H9 (cell line): Measurements from ENCODE around the gene AK9. TPM values are rescaled to one million over a fixed set of nuclear protein-coding genes. Genes with fewer than 3 reads are reported as not detected.
A peak's percentile ranks its signal among the peaks of the same experiment; 100 is the strongest.

Experiments
- DNase-seq: peaks from one replicate; pipeline ENCODE4 v3.0.0-alpha.2; 2017
- H2AFZ ChIP-seq: one replicate; pipeline ENCODE4 v1.6.1; 2013; ENCODE audit warnings: mild to moderate bottlenecking, low read length, control low read depth, moderate library complexity
- H2AK5ac ChIP-seq: 2 replicates; pipeline ENCODE4 v1.6.1; 2013; ENCODE audit warnings: low read length, control low read depth, mixed read lengths; ENCODE audit not compliant: insufficient read length
- H2BK120ac ChIP-seq: one replicate; pipeline ENCODE4 v1.6.1; 2013; ENCODE audit warnings: low read depth, mild to moderate bottlenecking, low read length, control low read depth, inconsistent platforms; ENCODE audit not compliant: poor library complexity, severe bottlenecking
- H2BK12ac ChIP-seq: 2 replicates; pipeline ENCODE4 v1.6.1; 2013; ENCODE audit warnings: low read length, control low read depth, mixed read lengths, low read depth; ENCODE audit not compliant: insufficient read length
- H2BK15ac ChIP-seq: 2 replicates; pipeline ENCODE4 v1.6.1; 2013; ENCODE audit warnings: low read depth, low read length, control low read depth
- H2BK20ac ChIP-seq: one replicate; pipeline ENCODE4 v1.6.1; 2013; ENCODE audit warnings: low read depth, mild to moderate bottlenecking, low read length, control low read depth, inconsistent platforms; ENCODE audit not compliant: poor library complexity, severe bottlenecking
- H2BK5ac ChIP-seq: 2 replicates; pipeline ENCODE4 v1.6.1; 2013; ENCODE audit warnings: low read length, control low read depth, mixed read lengths; ENCODE audit not compliant: insufficient read length
- H3K14ac ChIP-seq: 2 replicates; pipeline ENCODE4 v1.6.1; 2013; ENCODE audit warnings: low read length, control low read depth; ENCODE audit not compliant: insufficient read depth
- H3K18ac ChIP-seq: 2 replicates; pipeline ENCODE4 v1.6.1; 2013; ENCODE audit warnings: low read depth, mild to moderate bottlenecking, mixed read lengths, low read length, control low read depth; ENCODE audit not compliant: insufficient read length
- H3K23ac ChIP-seq: 2 replicates; pipeline ENCODE4 v1.6.1; 2013; ENCODE audit warnings: low read length, control low read depth, mixed read lengths, low read depth; ENCODE audit not compliant: insufficient read length
- H3K23me2 ChIP-seq: 2 replicates; pipeline ENCODE4 v1.6.1; 2013; ENCODE audit warnings: low read depth, mild to moderate bottlenecking, mixed read lengths, low read length, control low read depth; ENCODE audit not compliant: insufficient read length, poor library complexity, severe bottlenecking
- H3K27ac ChIP-seq: 2 replicates; pipeline ENCODE4 v1.5.1; 2013; ENCODE audit warnings: low read length, control low read depth, mixed read lengths, low read depth; ENCODE audit not compliant: insufficient read length
- H3K27me3 ChIP-seq: 2 replicates; pipeline ENCODE4 v1.6.1; 2013; ENCODE audit warnings: low read length, control low read depth, inconsistent platforms; ENCODE audit not compliant: insufficient read depth
- H3K4ac ChIP-seq: 2 replicates; pipeline ENCODE4 v1.6.1; 2013; ENCODE audit warnings: low read depth, mild to moderate bottlenecking, control low read depth, inconsistent platforms, low read length, moderate library complexity
- H3K4me1 ChIP-seq: 2 replicates; pipeline ENCODE4 v1.6.1; 2013; ENCODE audit warnings: low read length, control low read depth, inconsistent platforms; ENCODE audit not compliant: insufficient read depth
- H3K4me2 ChIP-seq: 2 replicates; pipeline ENCODE4 v1.6.1; 2013; ENCODE audit warnings: low read length, control low read depth, mixed read lengths; ENCODE audit not compliant: insufficient read length, insufficient read depth
- H3K56ac ChIP-seq: 2 replicates; pipeline ENCODE4 v1.6.1; 2013; ENCODE audit warnings: low read depth, mild to moderate bottlenecking, mixed read lengths, low read length, control low read depth; ENCODE audit not compliant: insufficient read length
- H3K79me1 ChIP-seq: 2 replicates; pipeline ENCODE4 v1.6.1; 2013; ENCODE audit warnings: low read depth, mild to moderate bottlenecking, moderate library complexity, low read length, control low read depth, inconsistent platforms; ENCODE audit not compliant: insufficient read depth, poor library complexity, severe bottlenecking
- H3K79me2 ChIP-seq: 2 replicates; pipeline ENCODE4 v1.6.1; 2013; ENCODE audit warnings: low read length, control low read depth, inconsistent platforms; ENCODE audit not compliant: insufficient read depth
- H3K9ac ChIP-seq: 2 replicates; pipeline ENCODE4 v1.6.1; 2013; ENCODE audit warnings: low read length, control low read depth, mixed read lengths; ENCODE audit not compliant: insufficient read length; ENCODE audit errors: extremely low read depth
- H3K9me3 ChIP-seq: one replicate; pipeline ENCODE4 v1.6.1; 2013; ENCODE audit warnings: low read depth, low read length, inconsistent platforms; ENCODE audit not compliant: control insufficient read depth
- H3T11ph ChIP-seq: one replicate; pipeline ENCODE4 v1.6.1; 2013; ENCODE audit warnings: mild to moderate bottlenecking, low read length, control low read depth, inconsistent platforms
- H4K20me1 ChIP-seq: one replicate; pipeline ENCODE4 v1.6.1; 2013; ENCODE audit not compliant: control insufficient read depth, insufficient read length, insufficient read depth
- H4K5ac ChIP-seq: 2 replicates; pipeline ENCODE4 v1.6.1; 2013; ENCODE audit warnings: low read depth, mild to moderate bottlenecking, mixed read lengths, low read length, control low read depth; ENCODE audit not compliant: insufficient read length
- H4K8ac ChIP-seq: replicated peaks from 2 replicates; pipeline ENCODE4 v1.6.1; 2013; ENCODE audit warnings: low read length, control low read depth, mixed read lengths, low read depth; ENCODE audit not compliant: insufficient read length
- H4K91ac ChIP-seq: 2 replicates; pipeline ENCODE4 v1.6.1; 2013; ENCODE audit warnings: low read depth, mild to moderate bottlenecking, moderate library complexity, mixed read lengths, low read length, control low read depth; ENCODE audit not compliant: insufficient read length
- H3K27ac Mint-ChIP-seq, 3 experiments: 2 replicates in 2 of 3; 3 replicates in 1 of 3; pipeline ENCODE4 v1.8.0; 2020 to 2021; ENCODE audit warnings: mixed read lengths in 3 of 3, mild to moderate bottlenecking in 1 of 3, moderate library complexity in 1 of 3
- H3K27me3 Mint-ChIP-seq: 2 replicates; pipeline ENCODE4 v1.8.0; 2021; ENCODE audit warnings: low read depth, mild to moderate bottlenecking, moderate library complexity, mixed read lengths
- H3K36me3 Mint-ChIP-seq, 3 experiments: 2 replicates in 2 of 3; 3 replicates in 1 of 3; pipeline ENCODE4 v1.8.0; 2020 to 2021; ENCODE audit warnings: low read depth in 3 of 3, mixed read lengths in 3 of 3; ENCODE audit not compliant: insufficient read depth in 1 of 3
- H3K4me1 Mint-ChIP-seq, 2 experiments: 2 replicates each; pipeline ENCODE4 v1.8.0; 2020; ENCODE audit warnings: mixed read lengths in 2 of 2
- H3K4me3 Mint-ChIP-seq, 2 experiments: 2 replicates in 1 of 2; 3 replicates in 1 of 2; pipeline ENCODE4 v1.8.0; 2020 to 2021; ENCODE audit warnings: mild to moderate bottlenecking in 2 of 2, mixed read lengths in 2 of 2, moderate library complexity in 1 of 2
- H3K9me3 Mint-ChIP-seq, 2 experiments: 2 replicates in 1 of 2; 3 replicates in 1 of 2; pipeline ENCODE4 v1.8.0; 2020; ENCODE audit warnings: mild to moderate bottlenecking in 2 of 2, mixed read lengths in 2 of 2, moderate library complexity in 1 of 2
- CTCF ChIP-seq: fragments of 200-600 bp; sonication (generic); conservative IDR thresholded peaks from 3 replicates; pipeline ENCODE4 v1.8.0; 2021; ENCODE audit warnings: antibody characterized with exemption, mild to moderate bottlenecking
- WGBS: extraction: QIAGEN DNeasy Blood & Tissue Kit; methylation state at CpG from one replicate; pipeline ENCODE4 v1.1.7; 2013; ENCODE audit warnings: missing lambda C conversion rate, low lambda C conversion rate, mixed read lengths; ENCODE audit not compliant: insufficient read length; ENCODE audit errors: extremely low coverage; 5-methylcytosine and 5-hydroxymethylcytosine counted together
- total RNA-seq: library from RNA; stranded (reverse); gene quantifications from 2 replicates; pipeline ENCODE4 v1.2.1, GENCODE V29; 2021

Gene AK9
- total RNA-seq, 1 experiment from 2014 or later = 2.3 TPM

- no peaks in the 10 kb centered on the region for H3K27me3 Mint-ChIP-seq
- no peak for DNase-seq
Observed at GRCh38 chr6:109453594-109454495, 237.2 kb downstream of the AK9 start.

More at GRCh38 chr6:109453594-109454495, 237.2 kb downstream of the AK9 start:
- TF ChIP-seq CTCF = no peak
- peaks cover 12% of the 10 kb centered on the region; the same call in 1 of the 2 replicates for H3K4me1 ChIP-seq
- no peak overlapping the region for H3K27ac ChIP-seq
- H2BK5ac ChIP-seq = no peak overlapping the region
- no peaks in the 10 kb centered on the region for H4K20me1 ChIP-seq
- Mint-ChIP-seq H3K27ac (no peak overlapping the region; a peak in 1 of 7 replicates), H3K36me3 (peaks cover 9 to 40% (median 32%) of the 10 kb centered on the region in 3 experiments), H3K9me3 (no peaks in the 10 kb centered on the region), H3K4me1 (peaks cover 33% of the 10 kb centered on the region in 2 experiments), H3K4me3 (peak overlapping the region; percentile 92 to 97)
- H4K91ac ChIP-seq = no peak overlapping the region
- no peak overlapping the region for H3K23ac ChIP-seq
- H3K23me2 ChIP-seq = peaks cover 10% of the 10 kb centered on the region
- H2BK15ac ChIP-seq = no peak overlapping the region
- H2AFZ ChIP-seq = no peak overlapping the region
- H3K4ac ChIP-seq = no peak overlapping the region
- no peak overlapping the region for H3K9ac ChIP-seq
- WGBS = no CpG with 5 or more reads among the region's 27 CpGs
- peaks cover 3% of the 10 kb centered on the region for H3K79me1 ChIP-seq
- H3K27me3 ChIP-seq = no peaks in the 10 kb centered on the region
- H3K14ac ChIP-seq = no peak overlapping the region
- no peak overlapping the region for H3K18ac ChIP-seq
- H3K56ac ChIP-seq = no peak overlapping the region
- H2BK12ac ChIP-seq = no peak overlapping the region
- H3K4me2 ChIP-seq = peak overlapping the region; percentile 90
- H4K5ac ChIP-seq = no peak overlapping the region
- H3T11ph ChIP-seq = no peak overlapping the region
- H3K9me3 ChIP-seq = no peaks in the 10 kb centered on the region
- H2BK120ac ChIP-seq = no peak overlapping the region
- H2AK5ac ChIP-seq = no peak overlapping the region
- H4K8ac ChIP-seq = no peak overlapping the region
- no peaks in the 10 kb centered on the region for H3K79me2 ChIP-seq
- H2BK20ac ChIP-seq = no peak overlapping the region
